HL-60 (cell line): ENCODE measurements around the gene RAP1GAP2.

ENCODE experiments used
- CTCF ChIP-seq: IDR thresholded peaks from one replicate; pipeline ENCODE4 v1.5.1; 2011; ENCODE audit warnings: low read length, control low read depth, inconsistent platforms; ENCODE audit not compliant: insufficient read depth
- POLR2AphosphoS5 ChIP-seq: IDR thresholded peaks from 2 replicates; pipeline ENCODE4 v1.6.1; 2012; ENCODE audit warnings: low read depth
- REST ChIP-seq: IDR thresholded peaks from 2 replicates; pipeline ENCODE4 v1.6.1; 2012; ENCODE audit warnings: low read depth; ENCODE audit not compliant: insufficient replicate concordance

- TF ChIP-seq CTCF = no peak
- no peak for TF ChIP-seq POLR2AphosphoS5
- TF ChIP-seq REST = no peak
Observed at GRCh38 chr17:2869604-2870003, 73.4 kb downstream of the RAP1GAP2 start.
